ENCODE measurements around the gene CCNG2. TPM values are rescaled to one million over a fixed set of nuclear protein-coding genes. Genes with fewer than 3 reads are reported as not detected.

Gene CCNG2
- total RNA-seq, 1 experiment from 2014 or later = 34.1 TPM

- TF ChIP-seq JUND (IDR thresholded peaks at IDR 0.05) = no peak
These were observed 35.2 kb upstream of the CCNG2 start (continued) for GRCh38 chr4:77121736-77122240.

- BruUV-seq (replicated peaks) = no TSS peak
- CTCF ChIA-PET = interaction anchor here (0.8 kb wide), 1 partner anchor 81 kb away, joined by 3 read pairs; no protein-coding TSS in a partner anchor
These were observed 34.4 kb upstream of the CCNG2 start for GRCh38 chr4:77122656-77123055.

More at GRCh38 chr4:77122656-77123055, 34.4 kb upstream of the CCNG2 start:
- POLR2A ChIA-PET = no interaction called here
- ATAC-seq = no peak
- H3K79me2 ChIP-seq (ENCODE audit: insufficient read depth, low read length) = no peaks in the 10 kb centered on the region
- TF ChIP-seq ELF1 (IDR thresholded peaks at IDR 0.05; ENCODE audit: borderline replicate concordance, low read depth) (no peak), SRF (IDR thresholded peaks at IDR 0.05; ENCODE audit: low read depth) (no peak), SP1 (IDR thresholded peaks at IDR 0.05; ENCODE audit: low read depth) (no peak), TCF7L2 (IDR thresholded peaks at IDR 0.05; ENCODE audit: borderline replicate concordance, extremely low read depth, insufficient read depth, insufficient read length) (no peak), POLR2A (IDR thresholded peaks at IDR 0.05; ENCODE audit: borderline replicate concordance, extremely low read depth, insufficient read depth, insufficient read length) (no peak), EGR1 (IDR thresholded peaks at IDR 0.05; ENCODE audit: low read depth) (no peak), ZBTB33 (IDR thresholded peaks at IDR 0.05; ENCODE audit: extremely low read depth, insufficient replicate concordance, low read length) (no peak), SIN3A (IDR thresholded peaks at IDR 0.05; ENCODE audit: low read depth) (no peak), REST (IDR thresholded peaks at IDR 0.05; ENCODE audit: low read depth) (no peak), JUND (IDR thresholded peaks at IDR 0.05) (no peak), EZH2 (IDR thresholded peaks at IDR 0.05) (no peak), RAD21 (IDR thresholded peaks at IDR 0.05; ENCODE audit: low read depth) (no peak)
- H3K36me3 ChIP-seq (ENCODE audit: control insufficient read depth in 1 of 2, insufficient read depth in 2 of 2, low read length in 2 of 2) = no peaks in the 10 kb centered on the region
- H3K4me2 ChIP-seq (ENCODE audit: low read length) = no peak overlapping the region
- H3K9me3 ChIP-seq (ENCODE audit: control insufficient read depth in 1 of 2, insufficient read depth in 1 of 2, low read depth in 1 of 2, low read length in 2 of 2) = no peaks in the 10 kb centered on the region
- no peaks in the 10 kb centered on the region for H4K20me1 ChIP-seq (ENCODE audit: insufficient read depth)
- no peak overlapping the region for H3K27ac ChIP-seq (ENCODE audit: low read depth, low read length)
- intact Hi-C loops (cut with micrococcal nuclease) = no loop called here
- DNase-seq (ENCODE audit: low read depth, low spot score) = no peak
- H3K9me2 ChIP-seq (ENCODE audit: insufficient read depth) = no peaks in the 10 kb centered on the region
- H3K4me1 ChIP-seq (ENCODE audit: control insufficient read depth in 1 of 2, insufficient read depth in 2 of 2, low read length in 2 of 2) = no peaks in the 10 kb centered on the region
- RAD21 ChIA-PET (ENCODE audit: low non-redundant PET in 1 of 2, low total read pairs in 2 of 2, uncharacterized antibody in 2 of 2, unreplicated experiment in 2 of 2) = no interaction called here
- H3K9ac ChIP-seq (ENCODE audit: low read length) = no peak overlapping the region
- H3K27me3 ChIP-seq (ENCODE audit: insufficient read depth, low read length) = no peaks in the 10 kb centered on the region
- H3K4me3 ChIP-seq (replicated peaks in 1 of 2; ENCODE audit: low read depth in 1 of 2, low read length in 2 of 2) = no peak overlapping the region
- H2AFZ ChIP-seq (ENCODE audit: low read depth, low read length, poor library complexity, severe bottlenecking) = no peak overlapping the region
